Lower leg skin (tissue), 4 donors: ENCODE measurements around the gene ELFN1. TPM values are rescaled to one million over a fixed set of nuclear protein-coding genes. Genes with fewer than 3 reads are reported as not detected.

Experiments used
- DNase-seq, 2 donors: peaks; one replicate each; pipeline ENCODE4 v3.0.0-alpha.2; 2019; ENCODE audit warnings: low spot score in 2 of 2
- H3K4me3 ChIP-seq: fragments of 200-600 bp; sonication (generic); 2 replicates; pipeline ENCODE4 v1.5.1; 2017; ENCODE audit warnings: mild to moderate bottlenecking, low read depth; ENCODE audit not compliant: poor library complexity, severe bottlenecking
- CTCF ChIP-seq, 3 donors: fragments of 450-650 bp; IDR thresholded peaks; one replicate each; pipeline ENCODE4 v1.5.1; 2016; ENCODE audit warnings: antibody characterized with exemption in 3 of 3, mild to moderate bottlenecking in 3 of 3, moderate library complexity in 2 of 3
- POLR2A ChIP-seq, 2 donors: fragments of 450-650 bp; IDR thresholded peaks; one replicate each; pipeline ENCODE4 v1.6.1; 2016 to 2017; ENCODE audit warnings: antibody characterized with exemption in 2 of 2, mild to moderate bottlenecking in 1 of 2, moderate library complexity in 1 of 2
- WGBS, 2 donors: methylation state at CpG; one replicate each; pipeline ENCODE4 v1.1.5; 2018; 5-methylcytosine and 5-hydroxymethylcytosine counted together
- intact Hi-C: fragments of 100-400 bp; cut with DNase I; formaldehyde crosslinking; loops from one replicate; pipeline ENCODE4 v1.15.0; 2023; ENCODE audit warnings: low total_unique reads
- total RNA-seq, 4 donors: library from RNA; depleted of rRNA; stranded (reverse); fragments of >200 nt; gene quantifications; one replicate each; pipeline ENCODE4 v1.1.0, GENCODE V29; 2016

ELFN1 gene
- total RNA-seq, 4 donors from 2014 or later, result 1.2 to 2.6 (median 1.8) TPM

- WGBS, 2 donors, result 78 to 86% methylated on average over 18 of the region's 18 CpGs
- H3K4me3 ChIP-seq, result no peak overlapping the region
- intact Hi-C loops, result no loop called here
- peak in 1 of 2 donors; percentile 59 for DNase-seq
- TF ChIP-seq CTCF (IDR thresholded peaks at IDR 0.05) (no peak), POLR2A (IDR thresholded peaks at IDR 0.05) (no peak)
Measured at GRCh38 chr7:1697499-1698125, 27.5 kb downstream of the ELFN1 start.

- peak in 1 of 2 donors; percentile 42 for DNase-seq
- intact Hi-C loops, result no loop called here
- WGBS, 2 donors, result 63 to 69% methylated on average over 9 of the region's 9 CpGs
- TF ChIP-seq POLR2A (IDR thresholded peaks at IDR 0.05), result no peak
- TF ChIP-seq CTCF (IDR thresholded peaks at IDR 0.05), result no peak
- H3K4me3 ChIP-seq, result no peak overlapping the region
Measured at GRCh38 chr7:1698201-1698600, 28.1 kb downstream of the ELFN1 start.

DNA sequence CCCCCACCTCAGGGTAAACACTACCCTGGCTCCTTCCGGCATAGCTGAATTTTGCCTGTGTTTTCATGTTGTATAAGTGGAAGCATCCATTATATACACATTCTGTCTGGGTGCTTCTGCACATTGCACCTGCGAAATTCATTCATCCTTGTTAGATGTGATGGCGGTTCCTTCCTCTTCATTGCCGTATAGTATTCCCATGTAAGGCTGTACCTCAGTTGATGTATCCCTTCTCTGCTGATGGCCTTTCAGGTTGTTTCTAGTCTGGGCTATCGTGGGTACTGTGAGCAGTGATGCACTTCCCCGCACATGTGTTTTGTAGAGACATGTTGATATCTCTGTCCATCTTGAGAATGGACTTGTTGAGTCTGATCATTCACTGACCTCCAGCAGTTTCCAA lies 28.9 kb downstream of the ELFN1 start:
- intact Hi-C loops, result no loop called here
- no peak overlapping the region for H3K4me3 ChIP-seq
- peak in 1 of 2 donors; percentile 36 for DNase-seq
- TF ChIP-seq POLR2A (IDR thresholded peaks at IDR 0.05) (no peak), CTCF (IDR thresholded peaks at IDR 0.05) (no peak)
- 94 to 98% methylated on average over 6 of the region's 6 CpGs for WGBS, 2 donors

DNA sequence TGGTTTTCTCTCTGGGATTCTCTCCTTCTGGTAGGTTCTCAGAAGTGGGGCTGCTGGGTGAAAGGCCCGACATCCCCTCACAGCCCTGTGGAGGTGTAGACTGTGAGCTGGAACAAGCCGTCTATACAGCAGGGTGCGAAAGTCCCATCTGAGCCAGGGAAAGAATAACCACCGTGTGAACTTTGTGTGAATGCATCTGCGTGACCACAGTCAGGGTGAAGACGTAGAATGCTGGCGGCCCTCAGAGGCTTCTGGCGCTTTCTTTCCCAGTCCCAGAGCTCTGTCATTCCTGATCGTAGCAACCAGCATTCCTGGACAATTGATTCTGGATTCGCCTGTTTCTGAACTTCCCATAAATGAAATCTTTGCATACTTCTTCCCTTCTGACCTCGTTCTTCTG lies 30.0 kb downstream of the ELFN1 start:
- DNase-seq, result peak in 1 of 2 donors; percentile 36
- TF ChIP-seq CTCF (IDR thresholded peaks at IDR 0.05) (no peak), POLR2A (IDR thresholded peaks at IDR 0.05) (no peak)
- intact Hi-C loops, result no loop called here
- H3K4me3 ChIP-seq, result no peak overlapping the region
- 91 to 93% methylated on average over 11 of the region's 11 CpGs for WGBS, 2 donors

- peak in 1 of 2 donors; percentile 70 for DNase-seq
- 78 to 82% methylated on average over 27 of the region's 27 CpGs for WGBS, 2 donors
- intact Hi-C loops, result no loop called here
Measured at GRCh38 chr7:1700536-1701333, 30.7 kb downstream of the ELFN1 start.

More at GRCh38 chr7:1700536-1701333, 30.7 kb downstream of the ELFN1 start:
- H3K4me3 ChIP-seq, result no peak overlapping the region
- TF ChIP-seq POLR2A (IDR thresholded peaks at IDR 0.05) (no peak), CTCF (IDR thresholded peaks at IDR 0.05) (no peak)
